GM23248 (cell line): Measurements from ENCODE around the gene CLSTN2.

ENCODE experiments used
- EZH2 ChIP-seq: fragments of 200-600 bp; sonication (generic); IDR thresholded peaks from 2 replicates; pipeline ENCODE4 v1.6.1; 2018; ENCODE audit warnings: antibody characterized with exemption, mild to moderate bottlenecking; ENCODE audit not compliant: insufficient read depth, poor library complexity, severe bottlenecking
- EZH2phosphoT487 ChIP-seq: fragments of 200-600 bp; sonication (generic); IDR thresholded peaks from 2 replicates; pipeline ENCODE4 v1.6.1; 2018; ENCODE audit warnings: antibody characterized with exemption, moderate library complexity, mild to moderate bottlenecking, low read depth; ENCODE audit not compliant: insufficient read depth

- TF ChIP-seq EZH2: no peak
- TF ChIP-seq EZH2phosphoT487: no peak
These were observed 409.7 kb downstream of the CLSTN2 start for GRCh38 chr3:140344601-140345205.
